HEK293 (cell line): ENCODE measurements around the gene FAM117B.

Source experiments
- ZNF114 ChIP-seq: fragments of 450-650 bp; formaldehyde crosslinking; IDR thresholded peaks from 2 replicates; pipeline ENCODE4 v1.5.0; 2017; ENCODE audit warnings: missing biosample characterization, missing genetic modification characterization
- ZNF138 ChIP-seq: fragments of 450-650 bp; formaldehyde crosslinking; IDR thresholded peaks from 2 replicates; pipeline ENCODE4 v1.5.1; 2016; ENCODE audit warnings: missing biosample characterization, missing genetic modification characterization, borderline replicate concordance
- ZNF157 ChIP-seq: fragments of 450-650 bp; formaldehyde crosslinking; IDR thresholded peaks from 2 replicates; pipeline ENCODE4 v1.5.1; 2016; ENCODE audit warnings: missing biosample characterization, missing genetic modification characterization
- ZNF701 ChIP-seq: fragments of 450-650 bp; formaldehyde crosslinking; IDR thresholded peaks from 2 replicates; pipeline ENCODE4 v1.5.1; 2016; ENCODE audit warnings: missing biosample characterization, missing genetic modification characterization
- TF ChIP-seq, protein P1 (sequence below): fragments of 450-650 bp; formaldehyde crosslinking; IDR thresholded peaks from 2 replicates; pipeline ENCODE4 v1.5.1; 2016; ENCODE audit warnings: missing biosample characterization, missing genetic modification characterization
- TF ChIP-seq, protein P2 (sequence below): fragments of 450-650 bp; formaldehyde crosslinking; IDR thresholded peaks from 2 replicates; pipeline ENCODE4 v1.5.1; 2016; ENCODE audit warnings: missing biosample characterization, missing genetic modification characterization
- TF ChIP-seq, protein P3 (sequence below): fragments of 450-650 bp; formaldehyde crosslinking; IDR thresholded peaks from 2 replicates; pipeline ENCODE4 v1.5.1; 2016; ENCODE audit warnings: missing biosample characterization, missing genetic modification characterization, low read depth

DNA sequence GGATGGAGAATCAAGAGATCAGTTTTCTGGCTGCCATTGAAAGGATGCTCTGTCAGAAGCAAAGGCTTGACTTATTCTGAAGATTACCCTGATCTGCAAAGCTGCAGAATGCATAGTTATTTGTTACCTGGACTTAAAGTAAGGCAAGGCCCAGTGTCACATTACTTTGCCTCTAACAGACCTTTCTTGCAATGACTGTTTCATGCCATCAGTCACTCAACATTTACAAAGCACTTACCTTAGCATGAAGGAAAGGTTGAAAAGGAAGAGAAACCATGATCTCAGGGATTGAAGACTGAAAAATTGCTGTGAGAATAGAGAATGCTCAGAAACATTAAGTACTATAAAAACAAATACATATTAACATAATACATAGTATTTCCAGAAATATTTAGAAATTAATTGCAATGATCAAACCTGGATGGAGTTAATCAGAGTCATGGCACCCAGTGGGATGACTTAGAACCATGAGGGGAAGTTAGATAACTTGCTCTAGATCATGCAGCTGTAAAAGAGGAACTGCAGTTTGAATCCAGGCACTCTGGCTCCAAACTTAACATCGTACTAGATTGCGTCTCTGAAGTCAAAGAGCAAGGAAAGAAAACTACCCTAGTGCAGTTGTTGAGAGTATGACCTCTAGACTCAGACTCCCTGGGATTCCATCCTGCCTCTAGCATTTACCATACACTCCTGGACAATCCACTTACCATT is 26.5 kb upstream of the FAM117B start:
- TF ChIP-seq, protein P1, sequence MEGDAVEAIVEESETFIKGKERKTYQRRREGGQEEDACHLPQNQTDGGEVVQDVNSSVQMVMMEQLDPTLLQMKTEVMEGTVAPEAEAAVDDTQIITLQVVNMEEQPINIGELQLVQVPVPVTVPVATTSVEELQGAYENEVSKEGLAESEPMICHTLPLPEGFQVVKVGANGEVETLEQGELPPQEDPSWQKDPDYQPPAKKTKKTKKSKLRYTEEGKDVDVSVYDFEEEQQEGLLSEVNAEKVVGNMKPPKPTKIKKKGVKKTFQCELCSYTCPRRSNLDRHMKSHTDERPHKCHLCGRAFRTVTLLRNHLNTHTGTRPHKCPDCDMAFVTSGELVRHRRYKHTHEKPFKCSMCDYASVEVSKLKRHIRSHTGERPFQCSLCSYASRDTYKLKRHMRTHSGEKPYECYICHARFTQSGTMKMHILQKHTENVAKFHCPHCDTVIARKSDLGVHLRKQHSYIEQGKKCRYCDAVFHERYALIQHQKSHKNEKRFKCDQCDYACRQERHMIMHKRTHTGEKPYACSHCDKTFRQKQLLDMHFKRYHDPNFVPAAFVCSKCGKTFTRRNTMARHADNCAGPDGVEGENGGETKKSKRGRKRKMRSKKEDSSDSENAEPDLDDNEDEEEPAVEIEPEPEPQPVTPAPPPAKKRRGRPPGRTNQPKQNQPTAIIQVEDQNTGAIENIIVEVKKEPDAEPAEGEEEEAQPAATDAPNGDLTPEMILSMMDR (tag by site-specific recombination): no peak
- TF ChIP-seq ZNF138 (tag by site-specific recombination) (no peak), ZNF114 (tag by site-specific recombination) (no peak), ZNF157 (tag by site-specific recombination) (no peak), ZNF701 (tag by site-specific recombination) (no peak)
- TF ChIP-seq, protein P2, sequence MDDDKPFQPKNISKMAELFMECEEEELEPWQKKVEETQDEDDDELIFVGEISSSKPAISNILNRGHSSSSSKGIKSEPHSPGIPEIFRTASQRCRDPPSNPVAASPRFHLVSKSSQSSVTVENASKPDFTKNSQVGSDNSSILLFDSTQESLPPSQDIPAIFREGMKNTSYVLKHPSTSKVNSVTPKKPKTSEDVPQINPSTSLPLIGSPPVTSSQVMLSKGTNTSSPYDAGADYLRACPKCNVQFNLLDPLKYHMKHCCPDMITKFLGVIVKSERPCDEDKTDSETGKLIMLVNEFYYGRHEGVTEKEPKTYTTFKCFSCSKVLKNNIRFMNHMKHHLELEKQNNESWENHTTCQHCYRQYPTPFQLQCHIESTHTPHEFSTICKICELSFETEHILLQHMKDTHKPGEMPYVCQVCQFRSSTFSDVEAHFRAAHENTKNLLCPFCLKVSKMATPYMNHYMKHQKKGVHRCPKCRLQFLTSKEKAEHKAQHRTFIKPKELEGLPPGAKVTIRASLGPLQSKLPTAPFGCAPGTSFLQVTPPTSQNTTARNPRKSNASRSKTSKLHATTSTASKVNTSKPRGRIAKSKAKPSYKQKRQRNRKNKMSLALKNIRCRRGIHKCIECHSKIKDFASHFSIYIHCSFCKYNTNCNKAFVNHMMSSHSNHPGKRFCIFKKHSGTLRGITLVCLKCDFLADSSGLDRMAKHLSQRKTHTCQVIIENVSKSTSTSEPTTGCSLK (tag by site-specific recombination): no peak
- TF ChIP-seq, protein P3, sequence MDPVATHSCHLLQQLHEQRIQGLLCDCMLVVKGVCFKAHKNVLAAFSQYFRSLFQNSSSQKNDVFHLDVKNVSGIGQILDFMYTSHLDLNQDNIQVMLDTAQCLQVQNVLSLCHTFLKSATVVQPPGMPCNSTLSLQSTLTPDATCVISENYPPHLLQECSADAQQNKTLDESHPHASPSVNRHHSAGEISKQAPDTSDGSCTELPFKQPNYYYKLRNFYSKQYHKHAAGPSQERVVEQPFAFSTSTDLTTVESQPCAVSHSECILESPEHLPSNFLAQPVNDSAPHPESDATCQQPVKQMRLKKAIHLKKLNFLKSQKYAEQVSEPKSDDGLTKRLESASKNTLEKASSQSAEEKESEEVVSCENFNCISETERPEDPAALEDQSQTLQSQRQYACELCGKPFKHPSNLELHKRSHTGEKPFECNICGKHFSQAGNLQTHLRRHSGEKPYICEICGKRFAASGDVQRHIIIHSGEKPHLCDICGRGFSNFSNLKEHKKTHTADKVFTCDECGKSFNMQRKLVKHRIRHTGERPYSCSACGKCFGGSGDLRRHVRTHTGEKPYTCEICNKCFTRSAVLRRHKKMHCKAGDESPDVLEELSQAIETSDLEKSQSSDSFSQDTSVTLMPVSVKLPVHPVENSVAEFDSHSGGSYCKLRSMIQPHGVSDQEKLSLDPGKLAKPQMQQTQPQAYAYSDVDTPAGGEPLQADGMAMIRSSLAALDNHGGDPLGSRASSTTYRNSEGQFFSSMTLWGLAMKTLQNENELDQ (tag by site-specific recombination): no peak
